GM18873 (cell line): ENCODE measurements around the gene NKAIN2.

Source experiments
- ATAC-seq: cut with Tn5 transposase; IDR thresholded peaks from one replicate; pipeline ENCODE4 v1.9.1; 2021; ENCODE audit warnings: mild to moderate bottlenecking, moderate library complexity, moderate number of reproducible peaks; ENCODE audit not compliant: unreplicated experiment, low FRiP score

The NKAIN2 gene

DNA sequence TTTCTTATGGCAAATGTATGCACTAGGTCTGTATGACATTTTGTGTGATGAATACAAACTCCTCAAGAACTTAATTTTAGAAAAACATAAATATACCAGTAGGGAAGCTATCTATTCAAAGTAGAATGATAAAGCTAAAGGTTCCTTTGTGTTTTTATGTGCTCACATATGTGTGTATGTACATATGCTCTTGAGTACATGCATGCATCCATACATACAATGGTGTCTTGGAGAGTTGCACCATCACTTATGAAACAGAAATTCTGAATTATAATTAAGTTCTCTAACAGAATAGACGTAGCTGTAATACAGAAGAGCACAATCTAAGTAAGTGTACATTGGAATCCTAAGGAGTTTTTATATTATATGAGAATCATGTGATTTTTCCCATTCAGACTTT, 2.3 kb downstream of the NKAIN2 start:
- no peak for ATAC-seq

DNA sequence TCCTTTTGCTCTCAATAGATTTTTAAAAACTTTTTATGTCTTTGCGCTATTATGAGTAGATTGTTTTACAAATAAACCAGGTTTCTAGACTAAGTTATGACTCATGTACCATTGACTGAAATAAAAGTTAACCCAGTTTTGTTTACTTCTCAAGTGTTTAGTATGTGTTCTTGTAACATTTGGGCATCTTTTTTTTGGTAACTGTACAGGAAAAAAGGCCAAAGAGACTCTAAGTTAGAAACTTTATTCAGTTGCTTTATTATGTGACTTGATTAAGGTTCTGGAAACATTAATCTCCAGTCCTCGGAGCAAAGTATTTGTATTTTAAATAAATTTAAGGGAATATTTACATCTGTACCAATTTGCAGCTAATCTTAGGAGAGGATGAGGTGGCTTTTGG, 2.9 kb downstream of the NKAIN2 start:
- no peak for ATAC-seq

DNA sequence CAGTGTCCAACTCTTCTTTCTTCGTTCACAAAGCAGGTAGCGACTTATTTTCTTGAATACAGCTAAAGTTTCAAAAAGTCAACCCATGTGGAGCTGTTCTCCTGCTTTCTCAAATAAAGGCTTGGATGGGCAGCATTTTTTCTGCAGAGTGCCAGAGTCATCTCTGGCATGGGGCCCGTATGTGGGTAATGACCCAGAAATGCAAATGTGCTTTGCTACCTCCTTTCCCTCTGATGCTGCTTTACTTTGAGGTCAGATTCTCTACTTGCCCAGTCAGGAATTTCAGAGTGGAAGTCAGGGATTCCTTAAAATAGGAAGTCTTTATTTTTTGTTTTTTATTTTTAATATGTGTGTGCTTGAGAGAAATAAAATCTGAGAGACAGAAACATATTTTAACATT, 4.9 kb downstream of the NKAIN2 start:
- no peak for ATAC-seq

DNA sequence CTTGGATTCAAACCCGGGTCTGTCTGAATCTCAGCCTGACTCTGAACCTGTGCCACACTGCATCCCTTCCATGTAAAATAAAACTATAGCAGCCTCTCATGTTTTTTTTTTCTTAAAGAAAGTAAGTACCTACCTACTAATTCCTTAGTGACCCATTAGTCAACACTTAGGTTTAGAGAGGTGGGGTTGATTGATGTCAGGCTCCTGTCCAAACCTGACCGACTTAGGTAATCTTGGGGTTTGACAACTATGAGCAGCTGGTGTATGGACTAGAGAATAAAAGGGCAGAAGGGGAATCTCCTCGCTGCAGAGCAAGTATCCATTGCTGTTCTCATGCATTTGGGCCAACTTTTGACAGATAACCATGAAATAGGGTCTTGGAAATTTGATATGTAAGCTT, 6.5 kb downstream of the NKAIN2 start:
- ATAC-seq: no peak

DNA sequence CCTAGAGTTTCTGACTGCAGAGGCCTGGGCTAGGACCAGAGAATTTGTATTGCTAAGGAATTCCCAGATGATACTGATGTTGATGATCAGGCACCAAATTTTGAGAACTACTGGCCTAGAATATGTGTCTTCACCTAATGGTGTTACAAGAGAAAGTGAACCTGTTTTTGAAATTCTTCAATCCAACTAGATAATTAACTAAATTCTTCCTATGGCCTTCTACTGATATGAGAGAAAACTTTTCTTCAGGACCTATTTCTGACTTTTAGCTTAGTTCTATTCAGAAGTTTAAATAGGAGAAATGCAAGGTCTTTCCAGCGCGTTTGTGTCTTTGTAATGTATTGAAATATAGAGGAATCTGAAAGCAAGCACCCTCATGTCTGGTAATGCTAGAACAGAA, 7.3 kb downstream of the NKAIN2 start:
- no peak for ATAC-seq

DNA sequence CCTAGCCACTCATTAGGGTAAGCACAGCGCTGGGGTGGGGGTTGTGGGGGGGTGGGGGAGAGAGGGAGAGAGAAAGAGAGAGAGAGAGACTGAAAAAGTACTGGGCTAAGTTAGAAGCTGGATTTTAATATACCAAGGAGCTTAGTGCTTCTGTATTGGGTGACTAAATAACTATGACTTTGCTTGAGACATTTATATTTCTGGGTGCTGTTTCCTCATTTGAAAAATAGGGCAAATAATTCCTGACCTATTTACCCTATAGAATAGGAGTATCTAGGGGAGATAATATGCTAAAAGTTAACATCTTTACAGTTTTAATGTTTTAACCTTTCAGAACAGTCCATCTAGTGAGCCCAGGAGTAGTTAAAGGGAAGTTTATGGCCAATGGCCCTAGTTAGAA, 7.7 kb downstream of the NKAIN2 start:
- ATAC-seq: no peak

DNA sequence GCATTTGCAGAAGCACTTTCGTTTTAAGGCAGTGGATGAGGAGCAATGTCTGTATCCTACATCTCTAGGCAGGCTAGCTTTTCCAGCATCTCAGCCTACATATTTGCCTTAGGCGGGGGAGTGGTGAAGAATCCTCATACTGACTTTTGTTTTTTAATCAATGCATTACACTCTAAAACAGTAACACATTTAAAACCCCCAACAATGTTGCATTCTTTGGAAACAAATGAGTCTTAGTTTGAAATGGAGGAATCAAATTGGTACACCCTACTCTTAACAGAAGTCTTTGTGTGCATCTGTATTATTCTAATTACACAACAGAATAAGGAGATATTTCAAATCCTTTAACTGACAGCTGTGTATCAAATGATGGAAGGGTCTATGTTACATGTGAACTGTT, 9.0 kb downstream of the NKAIN2 start:
- no peak for ATAC-seq

DNA sequence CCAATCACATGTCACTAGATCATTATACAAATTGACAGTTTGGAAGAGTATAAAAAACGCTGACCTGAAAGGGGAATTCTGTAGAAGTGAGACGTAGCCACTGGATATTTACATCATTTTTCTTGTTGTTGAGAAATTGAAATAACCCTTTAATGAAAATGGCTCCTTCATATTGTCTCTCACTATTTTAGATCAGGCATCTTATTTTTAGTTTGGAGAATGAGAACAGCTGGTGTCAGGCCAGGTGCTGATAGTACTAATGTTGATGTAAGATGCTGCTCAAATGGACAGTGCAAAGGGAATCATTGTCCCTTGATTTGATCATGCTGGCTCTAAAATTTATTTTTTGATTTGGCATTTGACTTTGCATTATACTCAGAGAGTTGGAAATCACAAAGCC, 17.4 kb downstream of the NKAIN2 start:
- no peak for ATAC-seq

DNA sequence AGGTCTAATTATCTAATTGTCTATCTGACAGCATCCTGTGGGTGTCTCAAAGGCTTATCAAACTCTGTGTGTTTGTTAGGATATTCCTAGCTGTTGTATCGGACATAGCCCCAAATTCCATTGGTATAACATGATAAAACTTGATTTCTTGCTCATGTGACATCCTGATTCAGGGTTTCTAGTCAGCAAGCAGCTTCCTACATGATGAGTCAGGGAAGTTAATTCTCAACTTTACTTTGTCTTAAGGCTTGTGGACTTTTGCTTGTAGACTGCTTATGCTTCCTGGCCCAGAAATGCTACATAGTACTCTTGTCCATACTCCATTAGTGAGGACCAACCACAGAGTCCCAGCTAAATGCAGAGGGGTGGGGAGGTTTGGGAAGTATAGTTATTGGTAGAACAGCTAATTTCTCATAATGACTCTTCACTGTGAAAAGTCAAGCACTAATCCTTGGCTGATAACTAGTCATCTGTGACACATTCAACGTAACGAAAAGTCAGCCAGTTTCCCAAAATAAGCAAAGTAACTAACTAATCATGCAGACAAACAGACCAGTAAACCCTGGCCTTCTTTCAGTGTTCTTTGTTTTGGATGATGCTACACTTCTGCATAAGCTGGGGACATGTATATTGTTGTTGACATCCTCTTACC, 25.8 kb downstream of the NKAIN2 start:
- no peak for ATAC-seq

DNA sequence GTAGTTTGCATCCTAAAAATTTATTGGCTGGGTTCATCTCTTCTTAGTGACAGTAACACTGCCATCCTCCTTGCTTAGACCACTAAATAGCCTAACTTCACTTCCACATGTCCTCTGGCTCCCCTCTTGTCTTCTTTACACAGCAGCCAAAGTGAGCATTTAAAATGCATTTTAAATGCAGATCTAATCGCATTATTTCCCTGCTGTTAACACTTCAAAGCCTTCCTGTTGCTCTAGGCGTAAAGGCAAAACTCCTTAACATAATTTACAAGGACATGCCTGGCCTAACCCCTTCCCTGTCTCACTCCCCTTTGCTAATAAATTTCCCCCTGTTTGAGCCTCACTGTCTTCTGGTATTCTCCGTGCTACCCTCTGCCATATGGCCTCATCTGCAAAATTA, 26.5 kb downstream of the NKAIN2 start:
- no peak for ATAC-seq

DNA sequence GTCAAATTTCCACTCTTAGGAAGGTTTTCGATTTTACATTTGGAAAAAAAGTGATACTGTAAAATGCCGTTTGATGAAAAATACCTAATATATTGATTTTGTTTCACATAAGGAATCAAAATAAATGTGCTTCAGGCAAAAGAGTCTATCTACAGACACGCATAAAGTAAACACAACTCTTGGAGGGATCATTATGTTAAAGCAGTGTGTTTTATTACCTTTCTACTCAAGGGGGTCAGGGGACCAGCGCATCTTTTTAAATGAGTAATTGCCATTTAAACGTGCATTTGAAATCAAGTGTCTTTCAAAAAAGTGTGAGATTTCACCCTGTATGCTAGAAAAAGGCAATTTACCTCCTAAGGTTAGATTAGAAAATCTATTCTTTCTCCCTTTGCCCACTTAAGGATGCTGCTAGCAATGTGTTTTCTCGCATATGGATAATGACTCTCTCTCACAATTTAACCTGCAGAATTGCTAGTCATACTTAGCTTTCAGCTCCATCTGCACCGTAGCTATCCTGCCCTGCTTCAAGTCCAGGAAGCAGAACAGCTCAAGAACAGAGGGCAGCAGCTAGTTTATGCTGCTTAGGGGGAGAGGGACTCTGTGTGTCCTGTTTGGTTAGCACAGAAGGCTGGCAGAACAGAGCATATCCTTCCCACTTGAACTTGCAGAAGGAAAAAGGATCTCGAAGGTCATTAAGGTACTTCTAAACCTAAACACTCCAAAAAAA, 35.0 kb downstream of the NKAIN2 start:
- ATAC-seq: no peak

DNA sequence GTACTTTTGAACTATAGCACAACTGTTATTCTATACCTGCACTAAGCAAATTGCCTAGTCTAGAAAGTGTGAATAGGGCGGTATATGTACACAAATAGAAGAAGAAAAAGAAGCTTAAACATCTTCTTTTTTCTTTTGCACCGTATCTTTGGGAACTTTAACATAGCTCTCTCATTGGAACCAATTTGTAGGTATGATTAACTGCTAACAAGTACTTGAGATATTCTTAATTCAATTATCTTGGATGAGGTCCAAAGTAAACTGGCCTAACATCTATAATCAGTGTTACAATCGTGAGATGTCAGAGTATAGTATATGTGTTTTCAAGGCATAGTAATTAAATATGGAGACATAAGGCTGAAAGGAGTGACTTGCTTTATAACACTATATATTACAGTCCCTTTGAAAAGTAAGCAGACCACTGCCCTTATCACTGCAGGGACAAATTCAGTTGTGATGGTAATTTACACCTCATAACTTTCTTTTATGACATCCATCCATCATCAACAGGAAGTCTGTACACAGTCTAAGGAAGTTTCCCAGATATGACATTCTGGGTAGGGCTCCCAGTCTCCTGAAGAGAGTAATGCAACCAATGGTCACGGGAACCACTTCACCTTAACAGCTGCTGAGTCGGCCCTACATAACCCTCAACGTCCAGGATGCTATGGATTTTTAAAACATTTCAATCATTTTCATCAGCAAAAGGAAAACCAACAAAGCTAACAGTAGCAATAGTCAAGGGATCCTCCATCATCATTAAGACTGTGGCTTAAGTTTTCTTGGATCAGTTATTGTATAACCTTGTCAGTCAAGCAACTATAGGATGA, 37.6 kb downstream of the NKAIN2 start:
- ATAC-seq: no peak

DNA sequence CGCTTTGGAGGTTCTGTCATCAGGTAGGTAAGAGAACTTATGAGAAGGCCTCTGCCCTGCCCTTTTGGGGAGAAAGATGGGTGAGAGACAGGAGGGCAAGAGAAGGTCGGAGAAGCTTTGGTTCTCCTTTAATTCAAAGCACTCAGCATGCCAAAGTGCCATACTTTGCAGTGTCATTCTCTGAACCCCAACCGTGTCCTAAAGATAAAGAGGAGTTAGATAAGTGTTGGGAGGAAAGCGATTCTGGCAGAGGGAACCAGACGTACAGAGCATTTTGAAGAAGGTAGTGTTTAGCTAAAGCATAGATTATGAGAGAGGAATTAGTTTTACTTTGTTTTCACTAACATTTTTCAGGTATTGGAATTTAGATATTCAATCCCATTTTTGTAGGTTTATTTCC, 40.3 kb downstream of the NKAIN2 start:
- no peak for ATAC-seq

DNA sequence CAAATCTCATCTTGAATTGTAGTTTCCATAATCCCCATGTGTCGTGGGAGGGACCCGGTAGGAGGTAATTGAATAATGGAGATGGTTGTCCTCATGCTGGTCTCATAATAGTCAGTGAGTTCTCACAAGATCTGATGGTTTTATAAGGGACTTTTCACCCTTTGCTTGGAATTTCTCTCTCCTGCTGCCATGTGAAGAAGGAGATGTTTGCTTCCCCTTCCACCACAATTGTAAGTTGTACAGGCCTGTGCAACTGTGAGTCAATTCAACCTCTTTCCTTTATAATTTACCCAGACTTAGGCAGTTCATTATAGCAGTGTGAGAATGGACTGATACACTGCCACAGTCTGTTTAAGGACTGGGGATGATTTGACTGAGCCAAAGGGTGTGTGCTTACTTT, 44.7 kb downstream of the NKAIN2 start:
- ATAC-seq: no peak

DNA sequence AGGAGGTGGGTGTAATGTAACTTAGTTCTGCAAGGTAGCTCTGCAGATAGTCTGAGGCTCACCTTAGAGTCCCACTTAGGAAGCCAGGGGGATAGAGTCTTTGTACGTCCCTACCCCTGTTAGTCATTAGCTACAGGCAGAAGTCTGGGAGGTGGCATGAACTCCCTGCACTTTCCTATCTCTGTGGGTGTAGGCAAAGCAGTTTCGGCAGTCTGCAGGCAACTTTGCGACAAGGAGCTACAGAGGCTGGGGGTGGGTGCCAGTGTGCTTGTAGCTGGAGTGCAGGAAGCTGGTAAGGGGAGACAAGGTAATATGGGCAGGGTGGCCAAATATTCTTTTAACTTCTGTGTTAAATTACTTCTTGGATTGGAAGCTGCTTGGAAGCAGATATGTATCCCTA, 45.7 kb downstream of the NKAIN2 start:
- no peak for ATAC-seq

DNA sequence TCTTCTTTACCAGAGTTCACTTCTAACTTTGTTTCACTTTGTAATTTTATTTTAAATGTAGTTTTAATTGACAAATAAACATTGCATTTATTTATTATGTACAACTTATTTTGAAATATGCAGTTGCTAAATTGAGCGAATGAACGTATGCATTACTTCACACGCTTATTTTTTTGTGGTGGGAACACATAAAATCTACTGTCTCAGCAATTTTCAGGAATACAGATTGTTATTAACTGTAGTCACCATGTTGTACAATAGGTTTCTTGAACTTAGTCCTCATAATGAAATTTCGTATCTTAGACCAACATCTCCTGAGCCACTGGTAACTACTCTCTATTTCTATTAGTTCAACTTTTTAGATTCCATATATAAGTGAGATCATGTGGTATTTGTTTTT, 46.9 kb downstream of the NKAIN2 start:
- ATAC-seq: no peak

DNA sequence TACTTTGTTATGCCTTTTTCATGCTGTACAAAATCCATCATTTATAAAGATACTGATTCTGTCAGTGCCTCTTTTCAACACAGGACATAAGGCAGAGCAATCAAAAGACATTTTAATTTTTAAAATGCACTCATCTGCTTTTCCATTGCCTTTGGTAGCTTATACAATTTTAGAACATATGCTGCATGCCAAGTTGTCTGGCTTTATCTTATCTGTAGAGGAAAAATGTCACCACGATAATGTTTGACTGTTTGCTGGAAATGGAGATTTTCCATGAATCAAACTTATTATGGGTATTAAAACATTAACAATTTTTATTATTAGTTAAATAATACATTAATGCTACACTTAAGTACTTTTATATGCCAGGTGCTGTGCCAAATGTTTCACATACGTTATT, 50.5 kb downstream of the NKAIN2 start:
- no peak for ATAC-seq

DNA sequence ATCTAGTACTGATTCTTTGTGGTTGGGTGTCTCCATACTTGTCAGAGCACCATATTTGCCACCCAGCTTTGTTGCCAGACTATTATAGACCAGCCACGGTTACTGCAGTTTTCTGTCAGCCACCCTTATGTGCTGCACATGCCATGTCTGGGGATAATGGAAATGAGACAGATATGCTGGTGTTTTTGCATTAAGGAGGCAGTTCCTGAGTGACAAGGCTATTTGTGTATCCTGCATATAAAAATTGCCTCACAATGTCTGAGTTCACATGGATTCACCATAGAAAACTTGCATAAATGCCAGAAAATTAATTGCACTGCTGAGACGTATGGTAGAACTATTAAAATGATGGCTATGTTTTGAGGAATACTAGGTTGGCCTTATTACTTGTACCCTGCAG, 51.8 kb downstream of the NKAIN2 start:
- ATAC-seq: no peak

DNA sequence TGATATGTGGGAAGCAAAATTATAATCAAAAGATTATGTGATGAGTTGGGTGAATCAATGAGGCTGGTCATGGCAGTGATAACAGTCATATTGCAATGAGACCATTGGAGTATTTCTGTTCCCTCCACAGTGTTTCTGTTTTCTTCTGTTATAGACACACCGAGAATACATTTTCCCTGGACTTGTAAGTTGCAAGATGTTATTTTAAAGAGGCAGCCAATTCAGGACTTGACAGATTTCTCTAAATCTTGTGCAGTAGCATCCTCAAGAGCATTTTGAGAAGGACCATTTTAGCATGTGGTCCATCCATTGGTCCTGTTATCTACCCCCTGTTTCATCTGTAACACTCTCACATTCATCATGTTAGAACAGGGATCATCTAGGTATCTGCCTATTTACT, 55.6 kb downstream of the NKAIN2 start:
- ATAC-seq: no peak

DNA sequence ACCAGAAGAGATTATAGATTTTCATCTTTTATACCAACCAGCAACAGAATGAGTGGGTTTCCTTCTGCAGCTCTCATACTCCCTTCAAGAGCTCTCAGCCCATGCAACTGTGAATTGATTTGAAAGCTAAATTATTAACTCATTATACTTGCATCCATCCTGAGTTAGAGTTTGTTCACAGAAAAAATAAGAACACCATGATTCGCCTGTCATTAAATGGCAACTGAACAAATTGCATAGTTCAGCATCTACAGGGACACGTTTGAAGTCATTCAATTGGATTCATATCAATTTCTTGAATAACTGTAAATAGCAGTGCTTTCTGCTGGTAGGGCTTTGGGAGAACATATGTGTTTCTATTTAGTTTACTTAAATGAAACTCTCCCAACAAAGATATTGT, 65.7 kb downstream of the NKAIN2 start:
- ATAC-seq: no peak

DNA sequence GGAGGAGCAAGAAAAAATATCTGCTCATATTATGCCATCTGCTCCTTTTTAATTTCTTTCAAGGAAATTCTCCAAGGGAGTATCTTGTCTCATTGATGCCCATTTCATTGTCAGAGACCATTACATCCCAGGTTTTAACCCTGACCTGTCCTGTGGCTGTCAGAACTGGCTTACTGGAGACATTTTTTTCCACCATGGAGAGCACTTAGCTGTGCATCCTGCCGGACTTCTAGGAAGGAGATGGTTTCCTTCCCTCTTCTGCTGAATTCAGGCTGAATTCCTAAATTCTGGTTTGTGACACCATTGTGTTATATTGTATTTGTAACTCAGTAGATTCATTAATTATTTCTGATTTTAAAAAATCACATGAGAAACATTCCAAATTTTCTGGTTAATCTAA, 70.3 kb downstream of the NKAIN2 start:
- no peak for ATAC-seq

DNA sequence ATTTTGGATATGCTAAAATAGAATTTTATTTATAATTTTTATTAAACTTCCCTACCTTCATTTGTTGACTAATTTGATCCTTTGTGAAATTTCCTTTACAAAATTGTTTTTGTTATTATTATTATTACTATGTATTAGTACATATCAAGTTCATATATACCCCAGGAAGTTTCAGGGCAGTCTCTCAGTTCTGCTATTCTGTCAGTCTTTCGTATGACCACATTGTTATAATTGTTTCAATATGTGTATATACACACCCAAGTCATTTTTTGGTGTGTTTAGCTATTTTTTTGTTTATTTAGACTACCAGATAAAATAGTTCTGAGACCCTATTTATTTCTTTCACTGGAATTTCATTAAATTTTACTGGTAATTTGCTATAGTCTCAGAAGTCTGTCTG, 72.1 kb downstream of the NKAIN2 start:
- no peak for ATAC-seq
